GM19099 (cell line): Measurements from ENCODE around the gene FAM135A.

Experiments
- POLR2A ChIP-seq: IDR thresholded peaks from 3 replicates; pipeline ENCODE4 v1.6.1; 2011; ENCODE audit warnings: low read depth; ENCODE audit not compliant: insufficient read length; ENCODE audit errors: extremely low read depth

Gene FAM135A

GRCh38 chr6:70552974-70553373, 139.7 kb downstream of the FAM135A start:
- TF ChIP-seq POLR2A, result no peak

GRCh38 chr6:70557998-70558397, 144.7 kb downstream of the FAM135A start:
- no peak for TF ChIP-seq POLR2A

GRCh38 chr6:70563530-70563929, 150.2 kb downstream of the FAM135A start:
- no peak for TF ChIP-seq POLR2A

- TF ChIP-seq POLR2A, result peak; percentile 90
These were observed 153.6 kb downstream of the FAM135A start, which contains the start of gene SDHAF4 for GRCh38 chr6:70566751-70567382. Gene SDHAF4, plus strand, starts transcription at chr6:70566930. Its CDS starts 11 bp downstream, at chr6:70566941.

- TF ChIP-seq POLR2A, result no peak
These were observed 161.3 kb downstream of the FAM135A start for GRCh38 chr6:70574643-70575042.

- no peak for TF ChIP-seq POLR2A
These were observed 162.7 kb downstream of the FAM135A start for GRCh38 chr6:70575899-70576495.

GRCh38 chr6:70586114-70586513, 172.8 kb downstream of the FAM135A start:
- TF ChIP-seq POLR2A, result no peak

GRCh38 chr6:70590400-70590799, 177.1 kb downstream of the FAM135A start:
- no peak for TF ChIP-seq POLR2A

GRCh38 chr6:70592391-70593117, 179.2 kb downstream of the FAM135A start:
- no peak for TF ChIP-seq POLR2A

GRCh38 chr6:70593118-70593486, 179.8 kb downstream of the FAM135A start:
- no peak for TF ChIP-seq POLR2A

- TF ChIP-seq POLR2A, result no peak
These were observed 185.9 kb downstream of the FAM135A start for GRCh38 chr6:70599187-70599586.

GRCh38 chr6:70601014-70601413, 187.7 kb downstream of the FAM135A start:
- TF ChIP-seq POLR2A, result no peak

GRCh38 chr6:70604254-70604653, 190.9 kb downstream of the FAM135A start:
- no peak for TF ChIP-seq POLR2A
